GM12872 (cell line): ENCODE data around the gene NQO2.

Experiments
- CTCF ChIP-seq: IDR thresholded peaks from 3 replicates; pipeline ENCODE4 v1.5.1; 2011; ENCODE audit warnings: low read depth, mild to moderate bottlenecking, low read length, moderate library complexity; ENCODE audit not compliant: insufficient read depth

Gene NQO2

GRCh38 chr6:3068329-3069214 lies 68.9 kb downstream of the NQO2 start, which contains the start of gene RIPK1:
RIPK1 (plus strand) TSS chr6:3068494; CDS start chr6:3076824, 8,330 bp downstream.
- 0 out of 3 replicates have a peak, but pooled peaks have one; percentile 32 for TF ChIP-seq CTCF
